GM23248 (cell line): ENCODE data around the gene OTX2.

Experiments
- EZH2 ChIP-seq: fragments of 200-600 bp; sonication (generic); IDR thresholded peaks from 2 replicates; pipeline ENCODE4 v1.6.1; 2018; ENCODE audit warnings: antibody characterized with exemption, mild to moderate bottlenecking; ENCODE audit not compliant: insufficient read depth, poor library complexity, severe bottlenecking
- EZH2phosphoT487 ChIP-seq: fragments of 200-600 bp; sonication (generic); IDR thresholded peaks from 2 replicates; pipeline ENCODE4 v1.6.1; 2018; ENCODE audit warnings: antibody characterized with exemption, moderate library complexity, mild to moderate bottlenecking, low read depth; ENCODE audit not compliant: insufficient read depth

DNA sequence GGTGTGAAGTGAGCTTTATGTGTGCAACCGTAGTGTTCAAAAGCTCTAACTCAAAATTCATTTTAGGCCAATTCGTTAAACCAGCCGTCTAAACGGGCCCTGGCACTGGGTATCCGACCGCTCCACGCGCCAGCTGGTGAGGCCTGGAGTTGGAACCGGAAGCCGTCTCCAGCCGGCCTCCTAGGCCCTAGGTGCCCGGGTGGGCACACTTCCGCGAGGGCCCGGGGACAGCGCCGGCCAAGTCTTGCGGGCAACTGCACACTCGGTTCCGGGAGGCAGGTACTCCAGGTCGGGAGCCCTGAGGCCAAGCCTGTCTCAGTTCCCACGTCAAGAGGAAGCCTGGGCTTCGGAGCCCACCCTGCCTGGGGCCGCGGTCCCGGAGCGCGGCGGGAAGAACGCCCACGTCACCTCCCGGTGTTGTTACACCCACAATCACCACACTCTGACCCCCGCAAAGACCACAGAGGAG, 16.2 kb downstream of the OTX2 start:
- TF ChIP-seq EZH2phosphoT487 (no peak), EZH2 (no peak)
